Activated T-helper 9 cell treated with anti-CD3 and anti-CD28 coated beads, Interleukin-2, amount 50 U/mL, for 16 hours (primary cell): ENCODE data around the gene GPR55.
"Not testable (repeated sequence)": the region's sequence is repeated elsewhere in the genome, so short reads cannot be mapped to it uniquely, and the experiment has no call there.

ENCODE experiments used
- DNase-seq: peaks from one replicate; pipeline ENCODE4 v3.0.0-alpha.2; 2020; ENCODE audit warnings: low read depth

The GPR55 gene

GRCh38 chr2:230950874-230951339 is 25.9 kb upstream of the GPR55 start:
- DNase-seq: no peak

DNA sequence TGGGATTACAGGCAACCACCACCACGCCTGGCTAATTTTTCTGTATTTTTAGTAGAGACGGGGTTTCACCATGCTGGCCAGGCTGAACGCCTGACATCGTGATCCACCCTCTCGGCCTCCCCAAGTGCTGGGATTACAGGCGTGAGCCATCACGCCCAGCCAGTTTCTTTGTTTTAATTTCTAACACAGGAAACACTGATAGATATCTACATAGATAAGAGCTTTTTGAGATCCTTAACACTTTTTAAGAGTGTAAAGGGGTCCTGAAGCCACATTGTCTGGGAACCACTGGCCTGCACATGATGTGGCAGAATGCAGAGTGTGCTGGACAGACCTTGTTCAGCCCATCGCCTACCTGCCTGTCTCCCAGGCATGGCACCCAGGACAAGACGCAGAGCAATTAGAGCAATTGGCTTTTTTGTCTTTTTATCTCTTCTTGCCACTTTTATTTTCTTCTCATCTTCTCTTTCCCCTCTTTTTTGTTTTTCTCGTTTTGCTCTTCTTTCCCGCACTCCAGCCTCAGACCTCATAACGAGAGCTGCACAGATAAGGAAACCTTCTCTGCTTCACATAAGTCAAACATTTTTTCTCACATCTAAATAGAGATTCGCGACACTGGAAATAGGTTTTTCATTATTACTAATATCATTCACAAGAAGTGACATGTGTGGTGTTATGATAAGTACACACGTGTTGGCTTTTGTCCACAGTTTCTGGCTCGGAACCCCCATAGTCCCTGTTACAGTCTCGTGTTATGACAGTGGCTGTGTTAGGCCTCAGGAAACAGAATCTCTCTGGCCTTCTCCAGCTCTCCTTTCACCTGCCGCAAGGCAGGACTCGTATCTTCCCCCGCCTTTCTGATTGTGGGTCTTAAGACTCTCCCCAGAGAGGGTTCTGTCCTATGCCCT is 25.2 kb upstream of the GPR55 start:
- DNase-seq: no peak

- DNase-seq: no peak
These were observed 22.9 kb upstream of the GPR55 start for GRCh38 chr2:230947908-230948365.

DNA sequence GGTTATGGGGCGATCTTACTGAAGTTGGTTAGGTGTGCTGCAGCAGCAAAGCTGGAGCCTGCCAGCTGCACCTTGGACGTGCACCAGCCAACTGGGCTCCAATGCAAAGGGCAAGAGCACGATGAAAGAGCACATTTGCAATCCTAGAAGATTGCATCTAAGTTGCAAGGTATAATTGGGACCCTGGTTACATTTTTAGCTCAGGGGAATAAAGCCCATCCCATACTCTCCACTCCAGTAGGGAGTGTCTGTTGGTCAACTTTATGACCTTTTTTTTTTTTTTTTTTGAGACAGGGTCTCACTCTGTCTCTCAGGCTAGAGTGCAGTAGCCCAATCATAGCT is 22.2 kb upstream of the GPR55 start:
- no peak for DNase-seq

DNA sequence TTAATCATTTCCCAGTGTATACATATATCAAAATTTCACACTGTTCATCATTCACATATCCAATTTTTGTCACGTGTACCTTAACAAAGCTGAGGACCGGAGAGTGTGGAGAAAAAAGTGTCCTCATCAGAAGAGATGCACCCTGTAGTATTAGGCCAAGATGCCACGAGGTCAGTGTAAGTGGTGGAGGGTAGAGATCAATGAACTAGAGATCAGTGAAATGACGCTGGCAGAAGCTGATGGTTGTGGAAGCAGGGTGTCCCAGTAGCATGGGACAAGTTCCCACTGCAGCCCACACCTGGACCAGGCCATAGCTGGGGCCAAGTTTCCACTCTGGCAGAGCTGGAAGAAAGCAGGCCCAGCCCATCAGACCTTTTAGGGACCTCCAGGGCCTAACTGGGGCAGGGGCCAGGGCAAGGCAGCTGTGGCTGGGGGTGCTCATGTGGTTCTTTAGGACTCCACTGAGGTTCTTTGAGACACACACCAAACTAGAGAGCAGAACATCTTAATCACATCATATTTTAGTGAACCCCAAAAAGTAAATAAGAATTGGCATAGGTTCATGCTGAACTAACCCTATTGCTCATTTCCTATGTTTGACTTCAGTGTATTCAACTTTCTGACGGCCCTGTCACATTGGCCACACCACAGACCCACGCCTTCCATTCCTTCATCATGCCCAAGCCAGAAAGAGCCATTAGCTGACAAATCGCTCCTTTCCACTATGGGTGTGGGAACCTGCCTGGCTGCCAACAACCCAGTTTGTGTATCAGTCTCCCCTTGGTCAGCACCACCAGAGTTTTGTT is 21.6 kb upstream of the GPR55 start:
- DNase-seq: no peak

GRCh38 chr2:230944757-230945372 is 19.8 kb upstream of the GPR55 start:
- no peak for DNase-seq

DNA sequence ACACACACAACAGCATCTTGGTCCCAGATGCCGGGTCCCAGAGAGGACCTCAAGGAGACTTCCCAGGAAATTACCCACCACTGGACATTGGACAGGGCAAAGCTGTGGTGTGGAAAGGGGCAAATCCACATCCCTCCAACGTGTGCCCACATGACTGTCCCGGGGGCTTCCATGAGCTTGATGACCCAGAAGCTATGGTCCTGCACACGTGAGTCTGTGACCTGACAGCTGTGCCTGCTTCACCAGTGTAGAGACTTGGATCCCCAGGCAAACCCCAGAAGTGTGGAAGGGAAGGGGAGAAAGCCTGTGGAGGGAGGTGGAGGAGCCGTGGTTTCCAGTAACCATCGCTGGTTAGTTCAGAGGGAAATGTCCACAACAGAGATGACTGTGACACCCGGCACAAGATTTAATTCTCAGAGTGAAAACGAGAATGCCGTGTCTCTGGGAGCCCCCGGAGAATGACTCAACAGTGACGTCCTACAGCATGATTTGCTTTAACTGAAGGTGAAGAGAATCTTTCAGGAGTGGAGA is 19.1 kb upstream of the GPR55 start:
- DNase-seq: peak; percentile 40

- peak; percentile 28 for DNase-seq
These were observed 18.2 kb upstream of the GPR55 start for GRCh38 chr2:230942920-230943896.

GRCh38 chr2:230942371-230942770 is 17.3 kb upstream of the GPR55 start:
- no peak for DNase-seq

DNA sequence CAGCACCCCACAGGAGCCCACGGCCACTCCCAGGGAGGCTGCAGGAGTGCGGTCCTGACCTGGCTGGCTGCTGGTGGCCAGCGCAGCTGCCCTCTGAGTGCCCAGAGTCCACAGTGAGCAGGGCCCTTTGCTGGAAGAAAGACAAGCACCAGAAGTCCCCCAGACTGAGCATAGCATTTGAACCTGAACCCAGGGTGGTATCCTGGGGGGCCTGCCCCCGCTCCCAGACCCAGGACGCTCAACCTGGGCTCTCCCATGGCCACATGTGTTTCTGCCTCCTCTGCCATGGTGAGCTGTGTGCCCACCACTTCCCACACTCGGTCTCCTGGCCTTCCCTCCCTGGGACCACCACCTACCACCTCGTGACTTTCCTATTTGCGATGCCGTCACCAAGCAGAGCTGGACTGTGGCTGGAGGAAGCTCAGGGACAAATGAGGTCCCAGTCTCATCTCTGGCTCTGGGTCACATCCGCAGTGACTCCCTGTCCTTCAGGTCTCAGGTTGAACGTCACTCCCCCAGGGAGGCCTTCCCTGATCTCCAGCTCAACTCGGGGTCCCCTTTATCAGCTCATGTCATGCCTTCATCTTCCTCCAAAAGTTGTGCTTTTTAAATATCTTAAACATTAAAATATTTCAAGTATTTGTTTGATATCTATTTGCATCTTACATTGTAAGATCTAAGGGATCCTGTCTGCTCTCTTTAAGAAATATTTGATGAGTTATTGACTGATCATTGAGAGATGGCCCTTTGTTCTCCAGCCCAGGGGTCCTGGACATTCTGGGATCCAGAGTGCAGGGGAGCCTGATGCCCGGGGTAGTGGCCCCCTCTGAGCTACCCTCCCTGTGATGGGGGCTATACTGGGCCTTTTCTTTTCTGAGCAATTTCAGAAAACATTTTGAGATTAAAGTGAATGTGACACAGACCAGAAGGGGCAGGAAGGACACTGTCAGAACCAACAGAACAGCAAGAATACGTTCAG is 16.4 kb upstream of the GPR55 start:
- no peak for DNase-seq

DNA sequence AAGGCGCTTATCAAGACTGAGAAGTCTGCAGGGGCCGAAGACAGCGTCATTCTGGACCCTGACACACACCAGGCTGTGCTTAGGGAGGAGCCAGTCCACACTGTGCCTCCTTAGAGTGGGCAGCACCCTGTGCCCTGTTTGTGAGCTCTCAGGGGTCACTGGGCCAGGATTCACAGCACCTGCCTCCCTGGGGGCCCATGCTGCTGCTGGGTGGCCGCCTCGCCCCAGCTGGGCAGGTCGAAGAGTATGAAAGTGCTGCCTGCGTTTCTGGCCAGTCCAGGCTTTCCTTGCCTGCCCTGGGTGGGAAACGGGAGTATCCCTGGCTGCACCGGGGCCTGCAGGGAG is 15.4 kb upstream of the GPR55 start:
- DNase-seq: no peak

DNA sequence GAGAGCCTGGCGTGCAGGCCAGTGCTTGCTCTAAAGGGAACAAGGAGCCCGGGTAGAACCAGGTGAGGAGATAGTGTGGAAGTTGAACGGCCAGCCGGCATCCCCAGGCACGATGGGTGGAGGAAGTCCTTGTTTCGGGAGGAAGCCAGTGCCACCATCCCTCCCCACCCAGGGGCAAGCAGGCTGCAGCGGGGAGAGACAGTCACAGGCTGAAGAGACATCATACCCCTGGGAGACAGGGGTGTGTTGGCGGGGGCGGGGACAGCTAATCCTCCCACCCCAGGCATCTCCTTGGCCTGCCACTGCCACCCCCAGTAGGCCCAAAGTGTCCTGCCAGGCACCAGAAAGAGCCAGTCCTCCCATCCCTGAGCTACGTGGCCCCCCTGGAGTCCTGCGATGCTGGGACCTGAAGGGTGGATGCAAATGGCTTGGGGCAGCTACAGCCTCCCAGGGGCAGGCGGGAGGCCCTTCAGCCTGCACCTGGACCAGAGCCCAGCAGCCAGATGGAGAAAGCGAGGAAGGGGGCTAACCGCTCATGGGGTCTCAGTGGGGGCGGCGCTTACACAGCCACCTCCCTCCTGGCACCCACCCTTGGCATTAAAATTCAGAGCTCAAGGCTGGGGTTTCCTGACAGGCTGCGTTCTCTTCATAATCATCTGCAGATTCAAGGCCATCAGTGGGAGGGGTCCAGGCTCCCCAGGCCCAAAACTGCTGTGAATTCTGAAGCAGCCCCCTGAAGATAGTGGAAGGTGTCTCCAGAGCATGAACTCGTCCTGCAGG is 14.8 kb upstream of the GPR55 start:
- DNase-seq: no peak

DNA sequence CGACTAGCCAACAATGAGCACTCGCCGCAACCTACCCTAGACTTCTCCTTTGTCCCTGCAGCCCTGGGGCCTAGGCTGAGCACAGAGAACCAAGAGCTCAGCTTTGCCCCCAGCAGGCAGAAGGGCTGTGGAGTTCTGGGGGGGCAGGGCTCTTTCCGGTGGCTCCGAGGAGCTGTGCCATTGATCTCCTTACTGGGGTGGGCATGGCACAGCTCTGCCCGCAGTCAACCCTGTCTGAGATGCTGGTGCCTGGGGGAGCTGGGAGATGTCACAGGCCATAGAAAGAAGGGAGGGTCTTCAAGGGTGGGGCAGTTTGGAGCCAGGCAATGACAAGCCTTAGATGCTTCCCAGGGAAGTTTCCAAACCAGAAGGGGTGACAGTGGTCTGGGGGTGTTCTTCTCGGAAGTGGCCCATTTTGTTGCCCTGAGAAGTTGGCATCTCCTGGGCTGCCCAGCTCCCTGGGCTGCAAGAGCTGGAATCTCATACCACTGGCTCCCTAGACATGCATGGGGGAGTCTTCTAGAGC is 14.1 kb upstream of the GPR55 start:
- DNase-seq: no peak

DNA sequence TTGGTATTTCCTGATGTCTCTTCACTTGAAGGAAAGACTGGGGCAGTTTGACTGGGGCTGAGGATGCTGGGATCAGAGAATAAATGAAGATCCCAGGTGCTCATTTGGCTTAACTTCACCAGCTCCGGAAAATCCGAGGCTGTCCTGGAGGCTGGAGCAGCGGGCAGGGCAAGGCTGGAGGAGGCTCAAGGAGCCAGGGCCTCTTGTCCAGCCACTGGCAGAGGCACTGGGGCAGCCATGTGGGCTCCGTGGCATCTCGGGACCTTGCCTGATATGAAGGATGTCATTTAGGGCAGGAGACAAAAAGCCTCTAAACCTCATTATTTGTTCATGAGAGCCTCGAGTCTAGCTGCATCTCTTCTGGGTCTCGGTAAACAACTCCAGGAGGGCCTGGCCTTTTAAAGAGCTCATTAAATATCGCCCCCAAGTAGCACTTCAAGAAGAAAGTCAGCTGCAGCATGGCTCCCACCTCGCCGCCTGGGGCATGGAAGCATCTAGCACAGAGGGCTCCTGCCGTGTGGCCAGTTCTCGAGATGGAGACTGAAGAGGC is 13.5 kb upstream of the GPR55 start:
- no peak for DNase-seq

DNA sequence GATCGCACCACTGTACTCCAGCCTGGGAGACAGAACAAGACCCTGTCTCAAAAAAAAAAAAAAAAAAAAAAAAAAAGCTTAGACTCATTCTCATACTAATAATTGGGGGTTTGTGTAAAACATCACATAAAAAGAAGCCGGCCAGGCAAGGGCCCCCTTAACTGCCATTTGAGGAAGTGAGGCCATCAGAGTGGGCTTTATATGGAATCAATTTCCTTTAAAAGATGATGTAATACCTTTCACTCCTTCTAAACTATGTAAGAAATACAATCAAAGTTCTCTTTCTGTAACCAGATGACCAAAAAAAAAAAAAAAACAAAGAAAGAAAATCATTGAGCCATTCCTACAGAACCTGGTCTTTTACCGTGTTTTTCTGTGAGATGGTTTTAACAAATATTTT is 13.1 kb upstream of the GPR55 start:
- no peak for DNase-seq

GRCh38 chr2:230937362-230937761 is 12.3 kb upstream of the GPR55 start:
- no peak for DNase-seq

- DNase-seq: not testable (repeated sequence)
These were observed 11.2 kb upstream of the GPR55 start for GRCh38 chr2:230936243-230936642.

DNA sequence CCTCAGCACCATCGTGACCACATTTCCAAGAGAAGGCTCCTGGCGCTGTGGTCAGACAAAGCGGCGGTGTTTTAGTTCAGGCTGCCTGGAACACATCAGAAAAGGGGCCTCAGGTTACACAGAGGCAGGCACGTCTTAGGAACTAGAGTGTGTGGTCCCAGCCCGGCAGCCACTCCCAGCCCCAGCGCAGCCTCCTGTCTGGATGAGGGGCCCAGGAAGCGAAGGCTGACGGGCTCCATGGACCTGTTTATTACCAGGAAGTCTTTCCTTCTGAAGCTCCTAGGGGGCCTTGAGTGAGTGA is 10.0 kb upstream of the GPR55 start:
- no peak for DNase-seq
